ENCODE results near the gene TSPAN7.

TSPAN7 gene

GRCh38 chrX:38632516-38632915 is 71.2 kb downstream of the TSPAN7 start:
- TF ChIP-seq CTCF (IDR thresholded peaks at IDR 0.05; ENCODE audit: borderline replicate concordance, control extremely low read depth, extremely low read depth, insufficient read depth, missing control alignments) = no peak
- in situ Hi-C loops (cut with MboI; ENCODE audit: low sequenced_read_pairs, unreplicated experiment) = no loop called here
- no peak for DNase-seq (ENCODE audit: low spot score)

DNA sequence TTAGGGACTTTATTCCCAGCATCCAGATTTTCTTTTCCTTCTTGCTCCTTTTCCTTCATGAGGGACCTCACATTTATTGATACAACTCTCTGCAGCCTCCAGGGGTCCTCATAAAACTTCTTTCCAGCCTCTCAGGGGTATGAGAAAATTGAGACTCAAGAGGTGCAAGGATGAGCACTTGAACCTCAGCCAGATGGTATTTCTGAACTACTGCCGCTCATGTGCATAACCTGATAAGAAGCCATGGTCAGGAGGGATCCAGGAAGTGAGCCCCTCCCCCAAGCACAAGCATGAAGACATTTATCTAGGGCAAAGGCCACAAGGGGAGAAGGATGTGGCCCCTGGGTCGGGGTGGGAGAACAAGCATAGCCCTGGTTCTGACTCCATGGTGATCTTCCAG is 73.3 kb downstream of the TSPAN7 start:
- in situ Hi-C loops (cut with MboI; ENCODE audit: low sequenced_read_pairs, unreplicated experiment) = no loop called here
- no peak for DNase-seq (ENCODE audit: low spot score)
- TF ChIP-seq CTCF (IDR thresholded peaks at IDR 0.05; ENCODE audit: borderline replicate concordance, control extremely low read depth, extremely low read depth, insufficient read depth, missing control alignments) = no peak

DNA sequence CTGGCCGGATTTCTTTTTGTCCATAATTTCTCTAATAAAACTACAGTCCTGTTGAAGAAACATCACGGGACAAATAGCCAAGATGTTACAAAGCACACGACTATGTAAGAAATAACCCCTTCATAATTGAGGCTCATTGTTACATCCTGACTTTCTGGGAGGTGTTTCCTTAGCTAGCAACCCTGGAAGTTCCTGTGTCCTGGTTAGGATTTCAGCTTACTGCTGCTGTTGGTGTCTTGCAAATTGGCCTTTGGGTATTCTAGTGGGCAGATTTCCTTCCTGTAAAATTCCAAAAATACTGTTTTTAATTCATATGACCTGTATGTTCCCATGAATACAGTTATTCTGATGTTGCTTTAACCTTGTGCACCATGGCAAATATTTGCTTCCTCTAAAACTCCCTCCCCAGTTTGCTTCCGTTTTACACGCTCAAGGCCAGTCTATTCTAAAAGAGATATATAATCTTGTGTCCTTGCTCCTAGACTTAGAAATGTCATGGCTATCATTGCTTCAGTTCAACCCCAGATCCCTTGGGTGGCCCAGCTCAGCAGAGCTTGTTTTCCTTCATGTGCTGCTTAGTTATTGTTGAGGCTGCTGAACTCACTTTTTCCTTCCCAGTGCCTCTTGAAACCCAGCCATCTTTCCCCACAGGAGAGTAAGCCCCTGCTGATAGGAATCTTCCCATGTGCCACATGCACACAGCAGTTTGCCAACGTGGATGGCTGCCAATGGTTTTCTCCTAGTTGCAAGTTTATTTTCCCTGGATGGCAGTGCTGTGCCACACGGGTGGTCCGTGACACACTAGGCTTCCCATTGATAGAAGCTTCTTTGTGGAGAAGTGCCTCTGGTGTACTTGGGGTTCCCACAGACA is 75.8 kb downstream of the TSPAN7 start:
- no peak for DNase-seq (ENCODE audit: low spot score)
- in situ Hi-C loops (cut with MboI; ENCODE audit: low sequenced_read_pairs, unreplicated experiment) = no loop called here
- no peak for TF ChIP-seq CTCF (IDR thresholded peaks at IDR 0.05; ENCODE audit: borderline replicate concordance, control extremely low read depth, extremely low read depth, insufficient read depth, missing control alignments)

DNA sequence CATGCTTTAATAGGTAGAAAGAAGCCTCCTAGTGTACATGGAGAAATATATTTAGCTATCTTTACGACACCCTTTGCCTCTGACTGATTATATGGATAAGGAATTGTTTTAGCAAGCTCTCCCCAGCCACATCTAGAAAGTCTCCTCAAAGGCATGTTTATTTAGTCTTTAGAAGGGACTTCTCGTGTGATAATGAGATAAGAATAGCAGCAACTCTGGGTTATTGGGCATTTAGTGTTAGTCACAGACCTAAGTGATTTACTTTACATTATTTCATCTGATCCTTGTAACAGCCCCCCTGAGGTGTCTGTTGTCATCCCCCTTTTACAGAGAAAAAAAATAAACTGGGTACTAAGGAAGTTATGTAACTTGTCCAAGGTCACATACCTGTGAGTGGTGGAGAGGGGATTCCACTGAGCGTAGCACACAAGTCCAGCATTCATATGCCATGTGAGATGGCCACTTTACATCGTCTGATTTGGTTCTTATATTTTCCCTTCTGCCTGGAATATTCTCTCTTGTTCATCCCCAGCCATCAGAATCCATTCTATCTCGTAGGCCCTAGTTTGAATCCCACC is 77.7 kb downstream of the TSPAN7 start:
- no peak for DNase-seq (ENCODE audit: low spot score)
- in situ Hi-C loops (cut with MboI; ENCODE audit: low sequenced_read_pairs, unreplicated experiment) = no loop called here
- no peak for TF ChIP-seq CTCF (IDR thresholded peaks at IDR 0.05; ENCODE audit: borderline replicate concordance, control extremely low read depth, extremely low read depth, insufficient read depth, missing control alignments)

DNA sequence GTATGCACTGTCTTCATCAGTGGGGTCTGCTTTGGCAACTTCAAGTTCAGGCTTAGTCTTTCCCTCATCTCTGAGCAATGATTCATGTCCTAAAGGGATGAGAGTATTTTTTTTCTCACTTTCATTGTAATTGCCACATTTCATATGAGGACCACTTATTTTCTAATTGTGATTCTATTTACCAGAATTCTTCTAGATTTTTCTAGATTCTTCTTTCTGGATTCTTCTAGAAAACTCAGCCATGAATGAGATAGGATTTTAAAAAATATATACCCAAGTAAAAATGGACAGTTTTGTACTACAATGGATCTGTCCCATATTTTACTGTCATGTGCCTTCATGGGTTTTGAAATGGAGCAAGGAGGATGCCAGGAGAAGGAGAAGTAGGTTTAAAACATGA is 78.4 kb downstream of the TSPAN7 start:
- TF ChIP-seq CTCF (IDR thresholded peaks at IDR 0.05; ENCODE audit: borderline replicate concordance, control extremely low read depth, extremely low read depth, insufficient read depth, missing control alignments) = no peak
- in situ Hi-C loops (cut with MboI; ENCODE audit: low sequenced_read_pairs, unreplicated experiment) = no loop called here
- no peak for DNase-seq (ENCODE audit: low spot score)

DNA sequence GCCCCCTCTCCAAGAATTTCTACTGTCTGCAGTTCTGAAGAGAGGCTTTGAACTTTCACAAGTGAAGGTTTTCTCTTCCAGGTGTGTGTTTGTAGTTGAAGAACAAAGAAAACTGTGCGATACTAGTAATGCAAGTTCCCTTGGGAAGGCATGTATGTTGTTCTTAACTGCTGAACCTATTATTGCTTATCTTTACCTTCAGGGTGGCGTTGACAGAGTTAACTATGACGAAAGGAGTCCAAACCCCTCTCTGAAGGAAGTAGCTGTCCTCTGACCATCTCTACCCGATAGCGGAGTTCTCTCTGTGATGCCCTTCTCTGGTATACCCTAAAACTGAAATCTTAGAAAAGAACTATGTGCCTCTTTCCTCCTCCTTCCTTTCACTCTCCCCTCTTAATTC is 79.9 kb downstream of the TSPAN7 start:
- TF ChIP-seq CTCF (IDR thresholded peaks at IDR 0.05; ENCODE audit: borderline replicate concordance, control extremely low read depth, extremely low read depth, insufficient read depth, missing control alignments) = no peak
- in situ Hi-C loops (cut with MboI; ENCODE audit: low sequenced_read_pairs, unreplicated experiment) = no loop called here
- DNase-seq (ENCODE audit: low spot score) = no peak

Data from GM13976 (cell line).